Measurements from ENCODE around the gene QRICH1. TPM values are rescaled to one million over a fixed set of nuclear protein-coding genes. Genes with fewer than 3 reads are reported as not detected.

The QRICH1 gene
- total and polyA plus RNA-seq, 2 of the 13 experiments (the other 11 are each of a cell fraction or from before 2014, with no cell fraction given) = 52.6 to 102 TPM

GRCh38 chr3:49021213-49021812 lies 72.6 kb downstream of the QRICH1 start (continued):
- peak; percentile 23 for TF ChIP-seq FOXJ3 (CRISPR knock-in tag; IDR thresholded peaks at IDR 0.05; ENCODE audit: borderline replicate concordance)
- TF ChIP-seq ZNF737 (CRISPR knock-in tag; IDR thresholded peaks at IDR 0.05; ENCODE audit: borderline replicate concordance) = peak; percentile 97; the same call in 1 of the 2 replicates
- TF ChIP-seq ZNF431 (CRISPR knock-in tag; IDR thresholded peaks at IDR 0.05; ENCODE audit: borderline replicate concordance, low read depth) = peak; percentile 53; the same call in 1 of the 2 replicates
- TF ChIP-seq ZNF329 (CRISPR knock-in tag; IDR thresholded peaks at IDR 0.05; ENCODE audit: low read depth) = no peak; the same call in 1 of the 2 replicates
- TF ChIP-seq SAFB2 (CRISPR knock-in tag; IDR thresholded peaks at IDR 0.05; ENCODE audit: borderline replicate concordance, low read depth) = no peak
- TF ChIP-seq RXRB (CRISPR knock-in tag; IDR thresholded peaks at IDR 0.05; ENCODE audit: borderline replicate concordance) = peak; percentile 63
- no peak for TF ChIP-seq TBL1XR1 (IDR thresholded peaks at IDR 0.05; ENCODE audit: borderline replicate concordance, low read length, partially characterized antibody)
- TF ChIP-seq HNRNPLL (IDR thresholded peaks at IDR 0.05; ENCODE audit: low read depth, low read length, poor library complexity, severe bottlenecking) = peak; percentile 82
- no peak for TF ChIP-seq SRSF9 (IDR thresholded peaks at IDR 0.05; ENCODE audit: borderline replicate concordance, insufficient read depth, low read depth, low read length, poor library complexity, severe bottlenecking)
- TF ChIP-seq DNMT3B (CRISPR knock-in tag; conservative IDR thresholded peaks at IDR 0.05) = peak; percentile 40; the same call in 1 of the 2 replicates
- no peak for TF ChIP-seq ZNF784 (CRISPR knock-in tag; IDR thresholded peaks at IDR 0.05; ENCODE audit: borderline replicate concordance)
- peak; percentile 63; the same call in 1 of the 2 replicates for TF ChIP-seq PRDM4 (CRISPR knock-in tag; IDR thresholded peaks at IDR 0.05; ENCODE audit: borderline replicate concordance)
- TF ChIP-seq ZNF703 (CRISPR knock-in tag; IDR thresholded peaks at IDR 0.05; ENCODE audit: borderline replicate concordance) = 0 out of 2 replicates have a peak, but pooled peaks have one; percentile 90
- no peak; the same call in 1 of the 2 replicates for TF ChIP-seq ZNF414 (CRISPR knock-in tag; IDR thresholded peaks at IDR 0.05)
- peak; percentile 72 for TF ChIP-seq ZNF792 (CRISPR knock-in tag; IDR thresholded peaks at IDR 0.05)
- no peak for TF ChIP-seq PHF5A (CRISPR knock-in tag; IDR thresholded peaks at IDR 0.05; ENCODE audit: low read depth, unreplicated experiment)
- TF ChIP-seq HOXA7 (CRISPR knock-in tag; IDR thresholded peaks at IDR 0.05) = no peak
- 0 out of 2 replicates have a peak, but pooled peaks have one; percentile 36 for TF ChIP-seq ZBTB49 (CRISPR knock-in tag; IDR thresholded peaks at IDR 0.05; ENCODE audit: borderline replicate concordance)
- TF ChIP-seq E2F1 (CRISPR knock-in tag; IDR thresholded peaks at IDR 0.05) = peak; percentile 90

Measured in HepG2 (cell line).